GM12878 (cell line): Measurements from ENCODE around the gene ZNF799. TPM values are rescaled to one million over a fixed set of nuclear protein-coding genes. Genes with fewer than 3 reads are reported as not detected.

Source experiments
- ATAC-seq: fragments of 200-7000 bp; cut with Tn5 transposase; 3 replicates; pipeline ENCODE4 v1.9.1; 2020; ENCODE audit warnings: mild to moderate bottlenecking, moderate library complexity
- BruUV-seq: library from RNA; stranded (reverse); fragments of 400-500 nt; replicated peaks from 2 replicates; lab custom pipeline; 2021; lab: Mats Ljungman, UMichigan
- CTCF ChIA-PET: fragments of 300-600 bp; sonication (Branson Sonifier 250); formaldehyde crosslinking; extraction: SDS; loops from one replicate; lab custom pipeline; 2021; ENCODE audit warnings: inconsistent platforms; lab: Yijun Ruan, JAX
- POLR2A ChIA-PET: fragments of 350-600 bp; formaldehyde crosslinking; extraction: SDS; loops from one replicate; lab custom pipeline; 2021; ENCODE audit warnings: inconsistent platforms; lab: Charles Lee
- RAD21 ChIA-PET: fragments of 300-600 bp; sonication (Branson Sonifier 250); formaldehyde crosslinking; loops from one replicate; lab custom pipeline; 2023; ENCODE audit warnings: antibody characterized with exemption; ENCODE audit not compliant: unreplicated experiment; lab: Charles Lee
- SMC1A ChIA-PET: fragments of 300-600 bp; sonication (Branson Sonifier 250); formaldehyde crosslinking; loops from one replicate; lab custom pipeline; 2023; ENCODE audit not compliant: unreplicated experiment, uncharacterized antibody; lab: Charles Lee
- DNase-seq: peaks from one replicate; pipeline ENCODE4 v3.0.0-alpha.2; 2011; ENCODE audit warnings: low read depth, low spot score
- FAIRE-seq: peaks from 3 replicates; lab custom pipeline; 2011; peaks lifted over from hg19 to GRCh38; lab: Jason Lieb, UNC
- H2AFZ ChIP-seq: 2 replicates; pipeline ENCODE4 v1.6.0; 2011; ENCODE audit warnings: low read depth, low read length, control low read depth; ENCODE audit not compliant: control insufficient read depth
- H3K27ac ChIP-seq: 2 replicates; pipeline ENCODE4 v1.5.1; 2011; ENCODE audit warnings: control low read depth; ENCODE audit not compliant: control insufficient read depth, insufficient read depth
- H3K27me3 ChIP-seq, 2 experiments: replicated peaks in 1 of 2; 2 replicates each; pipeline versions ENCODE4 v1.6.0 to v1.6.1; 2011; ENCODE audit warnings: low read length in 1 of 2; ENCODE audit not compliant: control insufficient read depth in 2 of 2, insufficient read depth in 2 of 2
- H3K36me3 ChIP-seq, 2 experiments: 2 replicates each; pipeline ENCODE4 v1.5.1; 2011; ENCODE audit warnings: low read length in 1 of 2; ENCODE audit not compliant: control insufficient read depth in 2 of 2, insufficient read depth in 2 of 2
- H3K4me1 ChIP-seq: 2 replicates; pipeline ENCODE4 v1.6.1; 2011; ENCODE audit warnings: mild to moderate bottlenecking, low read length, moderate library complexity, mixed read lengths; ENCODE audit not compliant: control insufficient read depth, insufficient read depth
- H3K4me2 ChIP-seq: 2 replicates; pipeline ENCODE4 v1.6.0; 2011; ENCODE audit warnings: control low read depth; ENCODE audit not compliant: control insufficient read depth, insufficient read depth
- H3K4me3 ChIP-seq: fragments of 200-600 bp; sonication (generic); 2 replicates; pipeline ENCODE4 v1.5.1; 2016
- H3K79me2 ChIP-seq: 2 replicates; pipeline ENCODE4 v1.6.0; 2011; ENCODE audit warnings: low read length; ENCODE audit not compliant: control insufficient read depth, insufficient read depth
- H3K9ac ChIP-seq: 2 replicates; pipeline ENCODE4 v1.8.0; 2011; ENCODE audit warnings: low read length, control low read depth, mixed read lengths; ENCODE audit not compliant: control insufficient read depth, insufficient read depth
- H3K9me3 ChIP-seq: replicated peaks from 3 replicates; pipeline ENCODE4 v1.5.1; 2011; ENCODE audit warnings: mild to moderate bottlenecking, low read length; ENCODE audit not compliant: control insufficient read depth, insufficient read depth
- H4K20me1 ChIP-seq: 2 replicates; pipeline ENCODE4 v1.6.0; 2011; ENCODE audit not compliant: control insufficient read depth, insufficient read depth
- BCL11A ChIP-seq: IDR thresholded peaks from 2 replicates; pipeline ENCODE4 v1.6.1; 2011; ENCODE audit warnings: low read depth, low read length
- BCL3 ChIP-seq: IDR thresholded peaks from 2 replicates; pipeline ENCODE4 v1.6.1; 2011; ENCODE audit warnings: borderline replicate concordance, low read depth, mild to moderate bottlenecking, moderate library complexity, low read length; ENCODE audit not compliant: insufficient read depth, poor library complexity, severe bottlenecking
- CBFB ChIP-seq: IDR thresholded peaks from 2 replicates; pipeline ENCODE4 v1.6.1; 2016; ENCODE audit warnings: antibody characterized with exemption, low read depth
- CEBPB ChIP-seq, 2 experiments: fragments of 150-350 bp in 1 of 2; IDR thresholded peaks; 2 replicates each; pipeline ENCODE4 v1.6.1; 2012 to 2014; ENCODE audit warnings: low read depth in 2 of 2, low read length in 2 of 2, borderline replicate concordance in 1 of 2, inconsistent platforms in 1 of 2
- EGR1 ChIP-seq, 2 experiments: IDR thresholded peaks; 1 replicate in 1 of 2; 2 replicates in 1 of 2; pipeline ENCODE4 v1.6.1; 2011 to 2012; ENCODE audit warnings: low read depth in 2 of 2, low read length in 2 of 2, borderline replicate concordance in 1 of 2, mild to moderate bottlenecking in 1 of 2, moderate library complexity in 1 of 2
- MTA3 ChIP-seq: IDR thresholded peaks from 2 replicates; pipeline ENCODE4 v1.6.1; 2012; ENCODE audit warnings: low read length, inconsistent platforms, borderline replicate concordance
- ZBTB33 ChIP-seq: fragments of 450-650 bp; IDR thresholded peaks from 2 replicates; pipeline ENCODE4 v1.6.1; 2017; ENCODE audit warnings: mild to moderate bottlenecking
- WGBS: methylation state at CpG from one replicate; pipeline ENCODE4 v1.1.6; 2016; ENCODE audit warnings: low lambda C conversion rate; ENCODE audit not compliant: insufficient replicate concordance, insufficient coverage; ENCODE audit errors: missing lambda C conversion rate; 5-methylcytosine and 5-hydroxymethylcytosine counted together
- in situ Hi-C: fragments of 300-500 bp; cut with MboI; formaldehyde crosslinking; loops from 9 replicates; pipeline ENCODE4 v1.14.3; 2018; ENCODE audit warnings: mixed read lengths
- intact Hi-C: fragments of 100-400 bp; cut with micrococcal nuclease; formaldehyde crosslinking; loops from one replicate; pipeline ENCODE4 v1.14.2; 2022; ENCODE audit not compliant: unreplicated experiment
- polyA plus RNA-seq, 11 experiments: library from polyadenylated mRNA; depleted of rRNA in 4 of 11; unstranded in 6 of 11; stranded (reverse) in 5 of 11; fragments of >200 nt; fragmentation: Nextera tagmentation in 4 of 11; fragmentation: Illumina TruSeq in 1 of 11; extraction: Ambion mirVana in 4 of 11; extraction: Trizol in 1 of 11; gene quantifications; 1 replicate in 1 of 11; 2 replicates in 10 of 11; pipeline versions ENCODE4 v1.2.1 to v1.2.3, GENCODE V29; 2011 to 2016; ENCODE audit warnings: inconsistent platforms in 2 of 11, missing spikeins in 2 of 11, low read depth in 1 of 11
- total RNA-seq, 4 experiments: library from RNA; depleted of rRNA in 3 of 4; stranded (reverse); fragments of >200 nt in 3 of 4; fragmentation: Illumina TruSeq in 1 of 4; extraction: Trizol in 1 of 4; gene quantifications; 2 replicates each; pipeline versions ENCODE4 v1.2.1 to v1.2.3, GENCODE V29; 2013 to 2021
- TF ChIP-seq, protein P1 (sequence below): IDR thresholded peaks from 2 replicates; pipeline ENCODE4 v1.6.1; 2011; ENCODE audit warnings: borderline replicate concordance, low read depth, mild to moderate bottlenecking, moderate library complexity, mixed read lengths, low read length; ENCODE audit not compliant: insufficient read depth; ENCODE audit errors: extremely low read length
- TF ChIP-seq, protein P2 (sequence below): fragments of 450-650 bp; IDR thresholded peaks from 2 replicates; pipeline ENCODE4 v1.6.1; 2014; ENCODE audit warnings: mild to moderate bottlenecking

ZNF799 gene
- total and polyA plus RNA-seq, 10 of the 15 experiments (the other 5 are each of a cell fraction or from before 2014, with no cell fraction given), result 1.5 to 9.2 (median 3.1) TPM

- intact Hi-C loops, result no loop called here
- H2AFZ ChIP-seq, result no peak overlapping the region
- ChIA-PET POLR2A (no interaction called here), SMC1A (no interaction called here), RAD21 (no interaction called here), CTCF (no interaction called here)
- H3K4me2 ChIP-seq, result no peak overlapping the region
- no peak for ATAC-seq
- H3K9me3 ChIP-seq, result peaks cover 25% of the 10 kb centered on the region; the same call in 2 of the 3 replicates
- no peaks in the 10 kb centered on the region for H3K4me1 ChIP-seq
- TSS peak; percentile 54 for BruUV-seq
- no peak overlapping the region for H3K9ac ChIP-seq
- H3K4me3 ChIP-seq, result no peak overlapping the region
- H4K20me1 ChIP-seq, result no peaks in the 10 kb centered on the region
- H3K27me3 ChIP-seq, result no peaks in the 10 kb centered on the region
- FAIRE-seq, result no peak
- no peak overlapping the region for H3K27ac ChIP-seq
- WGBS, result 83% methylated on average over 5 of the region's 5 CpGs
- no peak for TF ChIP-seq MTA3
- no peak for TF ChIP-seq CBFB
- no peaks in the 10 kb centered on the region; a peak in 1 of 4 replicates for H3K36me3 ChIP-seq
- no peaks in the 10 kb centered on the region for H3K79me2 ChIP-seq
- DNase-seq, result no peak
- in situ Hi-C loops, result no loop called here
Measured at GRCh38 chr19:12379732-12380443, 21.2 kb downstream of the ZNF799 start.

GRCh38 chr19:12374026-12374425, 27.0 kb downstream of the ZNF799 start:
- 0% methylated on average over 1 of the region's 1 CpG for WGBS
- H3K9ac ChIP-seq, result no peak overlapping the region
- peaks cover 6% of the 10 kb centered on the region; the same call in 2 of the 3 replicates for H3K9me3 ChIP-seq
- FAIRE-seq (no peak), DNase-seq (no peak), ATAC-seq (no peak)
- ChIA-PET CTCF (no interaction called here), SMC1A (no interaction called here), POLR2A (no interaction called here), RAD21 (no interaction called here)
- no peak overlapping the region for H3K27ac ChIP-seq
- in situ Hi-C loops (no loop called here), intact Hi-C loops (no loop called here)
- H3K79me2 ChIP-seq, result no peaks in the 10 kb centered on the region
- H3K4me2 ChIP-seq, result no peak overlapping the region
- no peaks in the 10 kb centered on the region for H3K27me3 ChIP-seq
- BruUV-seq, result no TSS peak
- no peak overlapping the region for H2AFZ ChIP-seq
- H3K4me3 ChIP-seq, result no peak overlapping the region
- H4K20me1 ChIP-seq, result no peaks in the 10 kb centered on the region
- H3K4me1 ChIP-seq, result no peaks in the 10 kb centered on the region
- H3K36me3 ChIP-seq, result no peaks in the 10 kb centered on the region
- no peak for TF ChIP-seq EGR1 (IDR thresholded peaks at IDR 0.05; ENCODE audit: borderline replicate concordance in 1 of 2, low read depth in 2 of 2, low read length in 2 of 2)
- TF ChIP-seq, protein P1, sequence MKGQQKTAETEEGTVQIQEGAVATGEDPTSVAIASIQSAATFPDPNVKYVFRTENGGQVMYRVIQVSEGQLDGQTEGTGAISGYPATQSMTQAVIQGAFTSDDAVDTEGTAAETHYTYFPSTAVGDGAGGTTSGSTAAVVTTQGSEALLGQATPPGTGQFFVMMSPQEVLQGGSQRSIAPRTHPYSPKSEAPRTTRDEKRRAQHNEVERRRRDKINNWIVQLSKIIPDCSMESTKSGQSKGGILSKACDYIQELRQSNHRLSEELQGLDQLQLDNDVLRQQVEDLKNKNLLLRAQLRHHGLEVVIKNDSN, result no peak
- TF ChIP-seq CEBPB (IDR thresholded peaks at IDR 0.05; ENCODE audit: borderline replicate concordance in 1 of 2, low read depth in 2 of 2, low read length in 2 of 2), result no peak
- no peak for TF ChIP-seq BCL3
- TF ChIP-seq BCL11A, result no peak
- TF ChIP-seq, protein P2, sequence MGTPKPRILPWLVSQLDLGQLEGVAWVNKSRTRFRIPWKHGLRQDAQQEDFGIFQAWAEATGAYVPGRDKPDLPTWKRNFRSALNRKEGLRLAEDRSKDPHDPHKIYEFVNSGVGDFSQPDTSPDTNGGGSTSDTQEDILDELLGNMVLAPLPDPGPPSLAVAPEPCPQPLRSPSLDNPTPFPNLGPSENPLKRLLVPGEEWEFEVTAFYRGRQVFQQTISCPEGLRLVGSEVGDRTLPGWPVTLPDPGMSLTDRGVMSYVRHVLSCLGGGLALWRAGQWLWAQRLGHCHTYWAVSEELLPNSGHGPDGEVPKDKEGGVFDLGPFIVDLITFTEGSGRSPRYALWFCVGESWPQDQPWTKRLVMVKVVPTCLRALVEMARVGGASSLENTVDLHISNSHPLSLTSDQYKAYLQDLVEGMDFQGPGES, result no peak
- TF ChIP-seq ZBTB33, result no peak
